Kidney (tissue), 14 donors: ENCODE measurements around the gene SLC45A3. TPM values are rescaled to one million over a fixed set of nuclear protein-coding genes. Genes with fewer than 3 reads are reported as not detected.

ENCODE experiments used
- DNase-seq, 5 donors: peaks; one replicate each; pipeline ENCODE4 v3.0.0-alpha.2; 2013 to 2020
- FAIRE-seq: peaks from 2 replicates; lab custom pipeline; 2012; peaks lifted over from hg19 to GRCh38; lab: Jason Lieb, UNC
- H3K27ac ChIP-seq, 2 donors: one replicate each; pipeline ENCODE4 v1.7.0; 2013; ENCODE audit warnings: low read depth in 2 of 2, low read length in 2 of 2, inconsistent platforms in 1 of 2
- H3K27me3 ChIP-seq: one replicate; pipeline ENCODE4 v1.7.1; 2013; ENCODE audit warnings: low read length, inconsistent platforms; ENCODE audit not compliant: control insufficient read depth, insufficient read depth
- H3K36me3 ChIP-seq, 3 donors: one replicate each; pipeline versions ENCODE4 v1.7.0 to v1.7.1; 2013; ENCODE audit warnings: low read length in 3 of 3, control low read depth in 1 of 3, inconsistent platforms in 1 of 3; ENCODE audit not compliant: insufficient read depth in 3 of 3, control insufficient read depth in 2 of 3
- H3K4me1 ChIP-seq, 3 donors: one replicate each; pipeline versions ENCODE4 v1.7.0 to v1.7.1; 2013; ENCODE audit warnings: low read length in 3 of 3, inconsistent platforms in 1 of 3, low read depth in 1 of 3; ENCODE audit not compliant: control insufficient read depth in 2 of 3, insufficient read depth in 2 of 3
- H3K4me3 ChIP-seq, 3 donors: one replicate each; pipeline versions ENCODE4 v1.7.0 to v1.8.1; 2013; ENCODE audit warnings: low read length in 3 of 3, control low read depth in 1 of 3, inconsistent platforms in 1 of 3
- H3K9ac ChIP-seq, 3 donors: one replicate each; pipeline versions ENCODE4 v1.7.0 to v1.7.1; 2013; ENCODE audit warnings: low read length in 3 of 3, control low read depth in 1 of 3, inconsistent platforms in 1 of 3
- H3K9me3 ChIP-seq, 3 donors: one replicate each; pipeline versions ENCODE4 v1.7.0 to v1.7.1; 2013; ENCODE audit warnings: low read length in 3 of 3, control low read depth in 1 of 3, inconsistent platforms in 1 of 3; ENCODE audit not compliant: control insufficient read depth in 2 of 3, insufficient read depth in 1 of 3
- CTCF ChIP-seq: IDR thresholded peaks from 3 replicates; pipeline ENCODE4 v1.5.1; 2012; ENCODE audit warnings: mild to moderate bottlenecking, moderate library complexity, borderline replicate concordance; ENCODE audit not compliant: insufficient read depth; ENCODE audit errors: extremely low read depth
- intact Hi-C: fragments of 100-400 bp; cut with DNase I; formaldehyde crosslinking; loops from one replicate; pipeline ENCODE4 v1.11.1; 2022
- polyA plus RNA-seq: library from polyadenylated mRNA; stranded (reverse); fragments of 350-450 nt; fragmentation: Illumina TruSeq; extraction: RNeasy Lipid Tissue Mini Kit (QIAGEN cat#74804); gene quantifications from one replicate; pipeline ENCODE4 v1.2.3, GENCODE V29; 2014; ENCODE audit warnings: low read depth, low replicate concordance; ENCODE audit not compliant: insufficient read depth
- total RNA-seq: library from RNA; stranded (reverse); fragmentation: NEBNext Ultra II Directional; extraction: Animal tissue kit (Norgen Biotek cat#: 25700); gene quantifications from one replicate; pipeline ENCODE4 v1.2.1, GENCODE V29; 2021
- donor health status: control.
- donor health status: control.
- donor health status: control.
- donor health status: control.
- donor health status: control.
- donor health status: DM: yes; HTN: yes; CAD: no.
- donor health status: Normal renal cell carcinoma (clear cell type).

SLC45A3 gene
- total and polyA plus RNA-seq, 2 donors from 2014 or later = 6.8 to 7.2 TPM

- TF ChIP-seq CTCF = no peak
- Histone ChIP-seq H3K9ac (no peak overlapping the region), H3K4me1 (peaks cover 4 to 16% (median 4%) of the 10 kb centered on the region in 3 donors), H3K4me3 (no peak overlapping the region), H3K27ac (peak overlapping the region in 1 of 2 donors; percentile 40), H3K9me3 (no peaks in the 10 kb centered on the region), H3K36me3 (peaks cover 0 to 2% (median 0%) of the 10 kb centered on the region in 3 donors), H3K27me3 (no peaks in the 10 kb centered on the region)
- DNase-seq = no peak
- FAIRE-seq = no peak
- intact Hi-C loops = no loop called here
Observed at GRCh38 chr1:205610036-205610435, 70.3 kb downstream of the SLC45A3 start.

Other genes starting within 250 kb of the SLC45A3 start
- gene BLACAT1, start 224.5 kb downstream of the SLC45A3 start, total RNA-seq = 4.3 TPM
- gene BLACAT1, start 224.5 kb downstream of the SLC45A3 start, polyA plus RNA-seq = 0.37 TPM
- 25.7 TPM for gene CDK18, start 175.8 kb downstream of the SLC45A3 start, total RNA-seq
- 36.3 TPM for gene CDK18, start 175.8 kb downstream of the SLC45A3 start, polyA plus RNA-seq
- gene ELK4, start 48.5 kb downstream of the SLC45A3 start, total RNA-seq = 87.3 TPM
- gene ELK4, start 48.5 kb downstream of the SLC45A3 start, polyA plus RNA-seq = 4.2 TPM
- gene NUCKS1, start 69.7 kb upstream of the SLC45A3 start, total RNA-seq = 182 TPM
- 101 TPM for gene NUCKS1, start 69.7 kb upstream of the SLC45A3 start, polyA plus RNA-seq
- gene RAB29, start 95.0 kb upstream of the SLC45A3 start, total RNA-seq = 25.9 TPM
- 52.4 TPM for gene RAB29, start 95.0 kb upstream of the SLC45A3 start, polyA plus RNA-seq
- gene SLC41A1, start 132.7 kb upstream of the SLC45A3 start, total RNA-seq = 19.1 TPM
- 20.9 TPM for gene SLC41A1, start 132.7 kb upstream of the SLC45A3 start, polyA plus RNA-seq
- 0.69 TPM for gene PM20D1, start 169.6 kb upstream of the SLC45A3 start, total RNA-seq
- 1.6 TPM for gene PM20D1, start 169.6 kb upstream of the SLC45A3 start, polyA plus RNA-seq